Measurements from ENCODE around the gene DAB1.
"Not testable (repeated sequence)": the region's sequence is repeated elsewhere in the genome, so short reads cannot be mapped to it uniquely, and the experiment has no call there.

The DAB1 gene

GRCh38 chr1:57094749-57095148 lies 329.1 kb downstream of the DAB1 start:
- H3K9me3 ChIP-seq (ENCODE audit: insufficient read depth, low read depth, low read length), result no peaks in the 10 kb centered on the region
- H3K36me3 ChIP-seq (ENCODE audit: insufficient read depth, low read length), result no peaks in the 10 kb centered on the region
- H3K4me1 ChIP-seq (ENCODE audit: insufficient read depth, low read length), result no peaks in the 10 kb centered on the region
- H3K27ac ChIP-seq (ENCODE audit: low read depth, low read length), result no peak overlapping the region
- H3K9ac ChIP-seq (ENCODE audit: low read depth, low read length), result no peak overlapping the region
- WGBS, result 96% methylated on average over 2 of the region's 2 CpGs
- H3K4me3 ChIP-seq (ENCODE audit: low read length), result no peak overlapping the region
- H3K27me3 ChIP-seq (ENCODE audit: insufficient read depth, low read length), result no peaks in the 10 kb centered on the region

- Histone ChIP-seq H3K9ac (ENCODE audit: low read depth, low read length) (no peak overlapping the region), H3K4me3 (ENCODE audit: low read length) (no peak overlapping the region), H3K27me3 (ENCODE audit: insufficient read depth, low read length) (no peaks in the 10 kb centered on the region), H3K9me3 (ENCODE audit: insufficient read depth, low read depth, low read length) (no peaks in the 10 kb centered on the region), H3K36me3 (ENCODE audit: insufficient read depth, low read length) (no peaks in the 10 kb centered on the region), H3K4me1 (ENCODE audit: insufficient read depth, low read length) (no peaks in the 10 kb centered on the region), H3K27ac (ENCODE audit: low read depth, low read length) (no peak overlapping the region)
- 79% methylated on average over 3 of the region's 3 CpGs for WGBS
Observed at GRCh38 chr1:57093122-57093521, 330.7 kb downstream of the DAB1 start.

- no peaks in the 10 kb centered on the region for H3K9me3 ChIP-seq (ENCODE audit: insufficient read depth, low read depth, low read length)
- no peak overlapping the region for H3K27ac ChIP-seq (ENCODE audit: low read depth, low read length)
- H3K9ac ChIP-seq (ENCODE audit: low read depth, low read length), result no peak overlapping the region
- no peak overlapping the region for H3K4me3 ChIP-seq (ENCODE audit: low read length)
- 100% methylated on average over 1 of the region's 1 CpG for WGBS
- no peaks in the 10 kb centered on the region for H3K36me3 ChIP-seq (ENCODE audit: insufficient read depth, low read length)
- H3K27me3 ChIP-seq (ENCODE audit: insufficient read depth, low read length), result no peaks in the 10 kb centered on the region
- H3K4me1 ChIP-seq (ENCODE audit: insufficient read depth, low read length), result no peaks in the 10 kb centered on the region
Observed at GRCh38 chr1:57091642-57092041, 332.2 kb downstream of the DAB1 start.

GRCh38 chr1:57089855-57090254 lies 334.0 kb downstream of the DAB1 start:
- Histone ChIP-seq H3K9ac (ENCODE audit: low read depth, low read length) (no peak overlapping the region), H3K27me3 (ENCODE audit: insufficient read depth, low read length) (no peaks in the 10 kb centered on the region), H3K27ac (ENCODE audit: low read depth, low read length) (no peak overlapping the region), H3K36me3 (ENCODE audit: insufficient read depth, low read length) (no peaks in the 10 kb centered on the region), H3K4me3 (ENCODE audit: low read length) (no peak overlapping the region), H3K4me1 (ENCODE audit: insufficient read depth, low read length) (no peaks in the 10 kb centered on the region), H3K9me3 (ENCODE audit: insufficient read depth, low read depth, low read length) (no peaks in the 10 kb centered on the region)
- WGBS, result 85% methylated on average over 3 of the region's 3 CpGs

- WGBS, result 93% methylated on average over 3 of the region's 4 CpGs
- Histone ChIP-seq H3K9me3 (ENCODE audit: insufficient read depth, low read depth, low read length) (no peaks in the 10 kb centered on the region), H3K4me1 (ENCODE audit: insufficient read depth, low read length) (no peaks in the 10 kb centered on the region), H3K36me3 (ENCODE audit: insufficient read depth, low read length) (no peaks in the 10 kb centered on the region), H3K27ac (ENCODE audit: low read depth, low read length) (no peak overlapping the region), H3K9ac (ENCODE audit: low read depth, low read length) (no peak overlapping the region), H3K27me3 (ENCODE audit: insufficient read depth, low read length) (no peaks in the 10 kb centered on the region), H3K4me3 (ENCODE audit: low read length) (no peak overlapping the region)
Observed at GRCh38 chr1:57089221-57089620, 334.6 kb downstream of the DAB1 start.

- H3K9ac ChIP-seq (ENCODE audit: low read depth, low read length), result no peak overlapping the region
- WGBS, result 82% methylated on average over 6 of the region's 6 CpGs
- H3K4me1 ChIP-seq (ENCODE audit: insufficient read depth, low read length), result no peaks in the 10 kb centered on the region
- no peaks in the 10 kb centered on the region for H3K27me3 ChIP-seq (ENCODE audit: insufficient read depth, low read length)
- no peaks in the 10 kb centered on the region for H3K36me3 ChIP-seq (ENCODE audit: insufficient read depth, low read length)
- H3K9me3 ChIP-seq (ENCODE audit: insufficient read depth, low read depth, low read length), result no peaks in the 10 kb centered on the region
- H3K4me3 ChIP-seq (ENCODE audit: low read length), result no peak overlapping the region
- H3K27ac ChIP-seq (ENCODE audit: low read depth, low read length), result no peak overlapping the region
Observed at GRCh38 chr1:57088653-57089052, 335.2 kb downstream of the DAB1 start.

- H3K9ac ChIP-seq (ENCODE audit: low read depth, low read length); H3K4me1 ChIP-seq (ENCODE audit: insufficient read depth, low read length); H3K27ac ChIP-seq (ENCODE audit: low read depth, low read length); H3K9me3 ChIP-seq (ENCODE audit: insufficient read depth, low read depth, low read length); H3K4me3 ChIP-seq (ENCODE audit: low read length); H3K36me3 ChIP-seq (ENCODE audit: insufficient read depth, low read length); H3K27me3 ChIP-seq (ENCODE audit: insufficient read depth, low read length): not testable (repeated sequence)
- WGBS, result 80% methylated on average over 1 of the region's 3 CpGs
Observed at GRCh38 chr1:57087660-57088059, 336.2 kb downstream of the DAB1 start.

GRCh38 chr1:57086154-57086553 lies 337.7 kb downstream of the DAB1 start:
- H3K9me3 ChIP-seq (ENCODE audit: insufficient read depth, low read depth, low read length), result no peaks in the 10 kb centered on the region
- no peak overlapping the region for H3K4me3 ChIP-seq (ENCODE audit: low read length)
- H3K36me3 ChIP-seq (ENCODE audit: insufficient read depth, low read length), result no peaks in the 10 kb centered on the region
- no peaks in the 10 kb centered on the region for H3K27me3 ChIP-seq (ENCODE audit: insufficient read depth, low read length)
- H3K27ac ChIP-seq (ENCODE audit: low read depth, low read length), result no peak overlapping the region
- H3K4me1 ChIP-seq (ENCODE audit: insufficient read depth, low read length), result no peaks in the 10 kb centered on the region
- WGBS, result 88% methylated on average over 6 of the region's 6 CpGs
- H3K9ac ChIP-seq (ENCODE audit: low read depth, low read length), result no peak overlapping the region

GRCh38 chr1:57084701-57085100 lies 339.2 kb downstream of the DAB1 start:
- no peak overlapping the region for H3K4me3 ChIP-seq (ENCODE audit: low read length)
- WGBS, result 82% methylated on average over 2 of the region's 2 CpGs
- no peaks in the 10 kb centered on the region for H3K9me3 ChIP-seq (ENCODE audit: insufficient read depth, low read depth, low read length)
- H3K27me3 ChIP-seq (ENCODE audit: insufficient read depth, low read length), result no peaks in the 10 kb centered on the region
- H3K9ac ChIP-seq (ENCODE audit: low read depth, low read length), result no peak overlapping the region
- H3K36me3 ChIP-seq (ENCODE audit: insufficient read depth, low read length), result no peaks in the 10 kb centered on the region
- no peak overlapping the region for H3K27ac ChIP-seq (ENCODE audit: low read depth, low read length)
- H3K4me1 ChIP-seq (ENCODE audit: insufficient read depth, low read length), result no peaks in the 10 kb centered on the region

- Histone ChIP-seq H3K9ac (ENCODE audit: low read depth, low read length) (no peak overlapping the region), H3K36me3 (ENCODE audit: insufficient read depth, low read length) (no peaks in the 10 kb centered on the region), H3K9me3 (ENCODE audit: insufficient read depth, low read depth, low read length) (no peaks in the 10 kb centered on the region), H3K27me3 (ENCODE audit: insufficient read depth, low read length) (no peaks in the 10 kb centered on the region), H3K4me3 (ENCODE audit: low read length) (no peak overlapping the region), H3K27ac (ENCODE audit: low read depth, low read length) (no peak overlapping the region), H3K4me1 (ENCODE audit: insufficient read depth, low read length) (no peaks in the 10 kb centered on the region)
- WGBS, result 91% methylated on average over 7 of the region's 7 CpGs
Observed at GRCh38 chr1:57082711-57083439, 341.0 kb downstream of the DAB1 start.

- Histone ChIP-seq H3K9me3 (ENCODE audit: insufficient read depth, low read depth, low read length) (no peaks in the 10 kb centered on the region), H3K27ac (ENCODE audit: low read depth, low read length) (no peak overlapping the region), H3K36me3 (ENCODE audit: insufficient read depth, low read length) (no peaks in the 10 kb centered on the region), H3K4me1 (ENCODE audit: insufficient read depth, low read length) (no peaks in the 10 kb centered on the region), H3K9ac (ENCODE audit: low read depth, low read length) (no peak overlapping the region), H3K4me3 (ENCODE audit: low read length) (no peak overlapping the region), H3K27me3 (ENCODE audit: insufficient read depth, low read length) (no peaks in the 10 kb centered on the region)
- WGBS, result 91% methylated on average over 5 of the region's 5 CpGs
Observed at GRCh38 chr1:57079454-57080157, 344.3 kb downstream of the DAB1 start.

All from HUES64 (cell line).